Activated effector memory CD4-positive, alpha-beta T cell treated with anti-CD3 and anti-CD28 coated beads, Interleukin-2, amount 50 U/mL, for 16 hours (primary cell): ENCODE data around the gene FABP3.
A peak's percentile ranks its signal among the peaks of the same experiment; 100 is the strongest.
"Not testable (repeated sequence)": the region's sequence is repeated elsewhere in the genome, so short reads cannot be mapped to it uniquely, and the experiment has no call there.

Experiments used
- DNase-seq: peaks from one replicate; pipeline ENCODE4 v3.0.0-alpha.2; 2020

Gene FABP3

GRCh38 chr1:31397360-31398095, 24.7 kb upstream of the FABP3 start:
- DNase-seq = no peak

DNA sequence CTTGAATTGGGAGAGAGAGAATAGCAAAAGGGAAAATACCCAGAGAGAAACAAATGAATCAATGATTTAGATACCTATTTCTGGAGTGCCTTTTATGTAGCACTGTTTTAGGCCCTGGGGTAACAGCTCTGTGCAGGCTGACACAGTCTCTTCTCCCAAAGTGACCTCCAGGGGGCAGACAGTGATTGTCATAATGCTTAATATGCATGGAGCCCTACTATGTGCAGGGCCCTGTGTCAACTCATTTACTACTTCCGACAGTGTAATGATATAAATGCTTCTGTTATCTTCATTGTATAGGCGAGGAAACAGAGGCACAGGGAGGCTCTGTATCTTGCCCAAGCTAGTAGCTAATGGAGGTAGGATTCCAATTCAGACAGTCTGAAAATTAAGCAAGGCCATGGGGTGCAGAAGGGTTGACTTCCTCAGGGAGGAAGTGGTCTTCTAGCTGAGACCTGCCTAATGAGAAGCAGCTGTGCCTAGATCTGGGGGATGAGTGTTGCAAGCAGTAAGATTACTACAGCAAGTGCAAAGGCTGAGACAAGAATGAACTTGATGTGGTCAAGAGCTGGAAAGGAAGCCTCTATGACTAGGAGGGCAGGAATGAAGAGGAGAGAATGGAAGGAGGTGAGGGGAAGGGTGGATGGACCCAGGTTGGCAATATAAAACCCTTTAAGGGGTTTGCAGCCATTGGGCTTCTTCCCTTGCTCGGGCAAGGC, 23.9 kb upstream of the FABP3 start:
- no peak for DNase-seq

DNA sequence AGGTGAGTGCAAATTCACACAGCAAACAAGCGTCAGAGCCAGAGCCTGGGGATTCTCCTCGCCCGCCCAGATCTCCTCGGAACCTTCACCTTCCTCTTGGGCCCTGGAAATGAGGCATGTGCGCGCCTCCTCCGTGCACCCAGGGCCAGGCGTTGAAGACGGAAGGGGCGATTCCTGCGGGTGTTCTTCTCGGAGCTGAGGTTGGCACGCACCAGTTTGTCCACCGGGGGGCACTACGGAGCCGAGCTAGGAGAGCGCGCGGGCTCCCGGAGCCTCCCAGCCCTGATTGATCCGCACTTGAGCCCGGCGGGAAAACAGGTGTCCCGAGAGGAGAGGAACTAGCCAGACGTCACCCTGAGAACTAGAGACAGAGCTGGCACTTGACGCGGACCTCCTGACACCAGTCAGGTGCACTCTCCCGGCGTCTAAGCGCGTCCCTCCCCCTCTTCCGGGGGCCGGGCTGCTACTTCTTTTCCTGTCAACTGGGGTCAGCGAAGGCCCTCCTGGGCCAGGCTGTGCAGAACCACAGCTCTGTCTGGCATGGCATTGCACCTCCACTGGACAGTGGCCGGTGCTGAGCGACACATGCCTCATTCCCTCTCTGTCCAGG, 21.8 kb upstream of the FABP3 start:
- peak; percentile 90 for DNase-seq

DNA sequence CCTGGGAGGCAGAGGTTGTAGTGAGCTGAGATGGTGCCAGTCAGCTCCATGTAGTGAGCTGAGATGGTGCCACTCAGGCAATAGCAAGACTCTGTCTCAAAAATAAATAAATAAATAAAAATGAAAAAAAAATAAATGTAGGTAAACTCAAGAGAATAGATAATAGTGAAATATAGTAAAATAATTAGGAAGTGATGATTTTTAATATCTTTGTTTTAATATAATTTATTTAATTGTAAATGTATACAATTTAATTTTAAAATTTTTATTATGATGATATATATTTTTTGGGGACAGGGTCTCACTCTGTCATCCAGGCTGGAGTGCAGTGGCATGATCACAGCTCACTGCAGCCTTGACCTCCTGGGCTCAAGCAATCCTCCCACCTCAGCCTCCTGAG, 20.6 kb upstream of the FABP3 start:
- no peak for DNase-seq

DNA sequence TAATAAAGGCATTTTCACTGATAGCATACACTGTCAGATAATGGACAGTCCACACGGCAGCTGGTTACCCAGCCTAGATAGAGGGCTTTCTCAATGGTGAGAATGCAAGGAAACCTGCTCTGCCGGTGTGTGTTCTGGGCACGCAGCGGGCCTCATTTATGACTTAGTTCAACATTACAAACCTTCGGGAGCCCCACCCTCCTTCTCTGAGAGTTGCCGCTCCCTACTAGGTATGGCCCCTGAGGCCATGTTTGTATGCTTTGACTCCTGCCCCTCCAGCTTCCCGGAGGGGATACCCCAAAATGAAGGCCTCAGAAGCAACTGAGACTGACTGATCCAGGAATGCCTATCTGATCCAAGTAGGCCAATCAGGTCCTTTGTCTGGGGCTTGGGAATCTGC, 17.2 kb upstream of the FABP3 start:
- DNase-seq = no peak

- no peak for DNase-seq
Measured at GRCh38 chr1:31389616-31390015, 16.7 kb upstream of the FABP3 start.

DNA sequence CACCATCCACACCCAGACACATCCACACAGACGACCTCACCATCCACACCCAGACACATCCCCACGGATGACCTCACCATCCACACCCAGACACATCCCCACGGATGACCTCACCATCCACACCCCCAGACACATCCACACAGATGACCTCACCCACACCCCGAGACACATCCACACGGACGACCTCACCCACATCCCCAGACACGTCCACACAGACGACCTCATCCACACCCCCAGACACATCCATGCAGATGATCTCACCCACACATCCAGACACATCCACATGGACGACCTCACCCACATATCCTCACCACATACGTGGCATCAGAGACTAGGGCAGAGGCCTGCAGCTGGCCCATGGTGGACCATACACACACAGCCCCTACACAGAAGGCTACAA, 14.7 kb upstream of the FABP3 start:
- DNase-seq = no peak

DNA sequence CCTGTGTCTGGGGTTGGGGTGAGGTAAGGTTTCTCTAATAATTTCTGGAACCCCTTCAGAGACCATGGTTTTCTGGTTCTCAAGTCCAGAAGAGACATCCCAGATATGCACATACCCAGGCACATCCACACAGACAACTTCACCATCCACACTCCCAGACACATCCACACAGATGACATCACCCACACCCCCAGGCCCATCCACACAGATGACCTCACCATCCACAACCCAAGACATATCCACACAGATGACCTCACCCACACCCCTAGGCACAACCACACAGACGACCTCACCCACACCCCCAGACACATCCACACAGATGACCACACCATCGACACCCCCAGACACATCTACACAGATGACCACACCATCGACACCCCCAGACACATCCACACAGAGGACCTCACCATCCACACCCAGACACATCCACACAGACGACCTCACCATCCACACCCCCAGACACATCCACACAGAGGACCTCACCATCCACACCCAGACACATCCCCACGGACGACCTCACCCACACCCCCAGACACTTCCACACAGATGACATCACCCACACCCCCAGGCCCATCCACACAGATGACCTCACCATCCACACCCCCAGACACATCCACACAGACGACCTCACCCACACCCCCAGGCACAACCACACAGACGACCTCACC, 13.8 kb upstream of the FABP3 start:
- DNase-seq = not testable (repeated sequence)

DNA sequence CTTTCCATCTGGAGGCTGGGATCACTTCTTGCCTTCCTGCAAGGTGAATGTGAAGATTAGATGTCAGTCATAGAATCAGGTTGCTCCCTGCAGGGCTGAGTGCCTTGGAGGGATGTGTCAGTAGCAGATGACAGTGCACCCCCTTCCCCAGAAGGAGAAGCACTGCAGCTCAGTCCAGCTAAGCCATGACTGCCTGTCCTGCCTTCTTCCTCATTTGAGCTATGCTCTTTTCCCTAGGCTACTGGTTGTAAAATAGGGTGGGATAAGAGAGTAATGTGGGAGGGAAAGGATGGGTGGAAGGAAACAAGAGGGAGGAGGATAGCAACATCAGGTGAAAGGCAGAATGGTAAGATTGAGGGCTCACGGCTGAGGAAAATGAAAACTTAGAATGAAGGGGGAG, 11.1 kb upstream of the FABP3 start:
- DNase-seq = no peak

DNA sequence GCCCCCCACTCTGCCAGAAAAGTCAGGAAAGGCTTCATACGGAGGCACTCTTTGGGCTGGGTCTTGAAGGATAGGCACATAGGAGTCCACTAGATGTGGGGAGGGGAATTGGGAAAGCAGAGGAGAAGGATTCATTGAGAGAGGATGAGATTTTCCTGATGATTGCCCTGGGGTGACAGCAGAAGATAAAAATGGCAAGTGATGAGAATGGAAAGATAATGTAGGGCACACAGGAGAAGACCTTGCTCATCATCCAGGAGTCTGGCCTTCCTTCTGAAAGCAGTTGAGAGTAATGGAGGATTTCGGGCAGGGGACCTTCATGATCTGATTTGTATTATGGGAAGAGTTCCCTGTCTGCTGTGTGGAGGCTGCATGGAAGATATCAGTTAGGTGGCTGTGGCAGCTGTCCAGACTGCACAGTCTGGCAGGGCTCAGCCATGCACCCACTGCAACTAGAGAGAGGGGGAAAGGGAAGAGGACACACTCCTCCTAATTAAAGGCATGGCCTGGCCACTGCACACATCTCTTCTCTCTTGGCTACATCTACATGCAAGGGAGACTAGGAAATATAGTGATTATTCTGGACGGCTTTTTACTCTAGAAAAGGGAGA, 9.6 kb upstream of the FABP3 start:
- no peak for DNase-seq

DNA sequence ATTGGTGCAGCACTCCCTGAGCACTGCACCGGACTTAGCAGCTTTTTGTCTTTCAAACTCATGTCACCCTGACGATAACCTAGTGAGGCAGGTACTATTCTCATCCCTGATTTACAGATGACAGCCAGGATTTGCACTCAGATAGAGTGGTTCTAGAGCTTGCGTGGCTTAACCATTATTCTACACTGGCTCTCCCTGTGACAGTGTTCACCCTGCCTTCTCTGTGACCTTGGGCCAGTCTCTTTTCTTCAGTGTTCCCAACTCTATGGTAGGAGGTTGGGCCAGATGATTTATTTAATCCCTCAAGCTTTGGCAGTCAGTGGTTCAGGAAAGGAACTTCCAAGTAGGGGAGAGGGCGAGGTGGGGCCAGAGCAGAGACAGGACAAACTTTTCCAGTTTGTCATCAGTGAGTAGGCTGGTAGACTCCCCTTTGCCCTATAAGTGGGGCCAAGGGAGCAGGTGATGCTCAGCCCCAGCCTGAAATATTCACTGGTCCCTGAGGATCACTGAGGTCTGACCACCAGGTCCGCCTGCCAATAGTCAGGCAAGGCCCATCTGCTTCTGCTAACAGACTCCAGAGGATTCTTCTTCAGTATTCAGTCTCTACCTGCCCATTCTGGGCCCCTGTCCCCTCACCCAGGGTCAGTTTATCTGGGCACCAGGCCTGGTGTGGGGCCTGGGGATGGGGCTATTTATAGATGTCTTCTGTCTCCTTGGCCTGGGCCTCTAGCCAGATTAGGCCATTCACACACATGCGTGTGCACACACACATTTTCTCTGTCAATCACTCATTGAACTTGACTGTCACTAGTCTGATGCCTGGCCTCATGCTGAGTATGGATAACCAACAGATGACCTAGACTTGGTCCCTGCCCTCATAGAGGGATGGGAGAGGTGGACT, 8.8 kb upstream of the FABP3 start:
- DNase-seq = no peak

DNA sequence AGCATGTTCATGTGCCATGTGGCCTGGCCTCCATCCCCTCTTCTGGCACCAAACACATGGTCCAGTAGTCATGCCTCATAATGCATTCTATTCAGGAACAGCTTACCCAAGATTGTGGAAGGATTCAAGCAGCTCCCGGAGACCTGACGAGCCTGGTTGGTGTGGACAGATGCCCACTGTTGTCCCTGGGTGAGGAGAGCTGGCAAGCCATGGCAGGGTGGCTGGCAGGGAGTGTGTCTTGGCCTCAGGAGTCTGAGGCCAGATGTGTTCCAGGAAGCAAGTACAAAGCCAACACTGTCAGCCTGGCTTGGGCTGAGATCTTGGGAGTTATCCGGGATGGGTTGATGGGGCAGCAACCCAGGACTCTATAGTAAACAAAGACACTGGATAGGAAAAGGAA, 7.3 kb upstream of the FABP3 start:
- no peak for DNase-seq

DNA sequence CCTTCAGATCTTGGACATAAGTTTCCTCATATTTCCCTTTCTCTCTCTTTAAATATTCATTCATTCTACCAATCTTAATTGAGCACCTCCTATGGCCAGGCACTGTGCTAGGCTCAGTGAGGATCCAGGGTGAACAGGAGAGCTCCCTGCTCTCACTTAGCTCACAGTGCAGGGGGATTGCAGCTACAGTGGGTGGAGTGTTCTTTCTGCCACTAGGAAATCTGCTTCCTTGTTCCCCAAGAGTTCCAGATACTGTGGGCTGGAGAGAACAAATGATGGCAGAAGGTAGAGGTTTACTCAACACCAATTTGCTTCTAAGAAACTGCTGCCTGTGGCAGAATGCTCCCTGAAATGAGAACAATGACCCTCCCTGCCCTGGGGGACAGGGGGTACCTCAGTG, 5.1 kb upstream of the FABP3 start:
- no peak for DNase-seq

DNA sequence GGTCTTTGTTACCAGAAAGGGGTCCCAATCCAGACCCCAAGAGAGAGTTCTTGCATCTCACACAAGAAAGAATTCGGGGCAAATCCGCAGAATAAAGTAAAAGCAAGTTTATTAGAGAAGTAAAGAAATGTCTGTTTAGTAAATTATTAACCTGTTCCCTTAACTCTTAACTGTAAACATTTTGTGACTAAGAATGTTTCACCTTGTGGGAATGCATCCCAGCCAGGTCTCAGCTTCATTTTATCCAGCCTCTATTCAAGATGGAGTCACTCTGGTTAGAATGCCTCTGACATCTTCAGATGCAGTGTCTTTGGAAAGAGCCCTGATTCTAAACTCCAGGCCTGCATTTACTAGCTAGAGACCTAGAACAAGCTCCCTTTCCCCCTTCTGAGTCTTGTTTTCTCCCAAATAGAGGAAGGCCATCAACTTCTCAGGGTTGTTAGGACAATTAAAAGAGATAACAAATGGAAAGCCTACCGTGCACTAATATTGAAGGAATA, 4.5 kb upstream of the FABP3 start:
- no peak for DNase-seq

DNA sequence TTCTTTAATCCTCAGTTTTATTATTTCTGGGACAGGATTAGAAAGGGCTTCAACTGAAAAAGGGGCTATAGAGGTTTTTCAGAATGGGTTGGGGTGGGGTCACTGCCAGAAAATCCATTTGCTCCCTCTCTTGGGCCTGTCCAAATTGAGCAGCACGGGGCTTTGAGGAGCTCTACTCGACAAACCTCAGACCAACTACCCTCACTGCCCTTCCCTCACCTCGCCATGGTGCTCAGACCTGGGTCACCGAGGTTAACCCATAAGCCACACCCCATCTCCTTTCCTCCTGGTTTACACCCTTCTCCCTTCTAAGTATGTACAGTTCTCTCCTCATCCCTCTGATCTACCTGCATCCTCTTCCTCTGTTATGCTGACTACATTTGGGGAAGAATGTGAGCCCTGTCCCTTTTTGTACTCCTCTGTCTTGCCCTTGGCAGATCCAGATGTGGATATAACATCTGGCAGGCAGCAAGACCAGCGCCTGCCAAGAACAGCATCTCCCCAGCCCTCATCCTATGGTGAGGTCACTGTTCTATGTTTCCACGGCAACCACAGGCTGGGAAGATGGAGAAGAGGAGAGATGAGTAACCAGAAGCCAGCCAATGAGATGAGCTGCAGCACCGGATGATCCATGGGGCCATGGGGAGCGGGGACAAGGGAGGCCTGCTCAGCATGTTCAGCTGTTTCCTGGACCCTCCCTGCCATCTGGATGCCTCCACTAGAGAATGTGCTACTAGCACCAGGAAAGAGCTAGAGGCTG, 3.7 kb upstream of the FABP3 start:
- no peak for DNase-seq

GRCh38 chr1:31374511-31375196, 1.8 kb upstream of the FABP3 start:
- no peak for DNase-seq

DNA sequence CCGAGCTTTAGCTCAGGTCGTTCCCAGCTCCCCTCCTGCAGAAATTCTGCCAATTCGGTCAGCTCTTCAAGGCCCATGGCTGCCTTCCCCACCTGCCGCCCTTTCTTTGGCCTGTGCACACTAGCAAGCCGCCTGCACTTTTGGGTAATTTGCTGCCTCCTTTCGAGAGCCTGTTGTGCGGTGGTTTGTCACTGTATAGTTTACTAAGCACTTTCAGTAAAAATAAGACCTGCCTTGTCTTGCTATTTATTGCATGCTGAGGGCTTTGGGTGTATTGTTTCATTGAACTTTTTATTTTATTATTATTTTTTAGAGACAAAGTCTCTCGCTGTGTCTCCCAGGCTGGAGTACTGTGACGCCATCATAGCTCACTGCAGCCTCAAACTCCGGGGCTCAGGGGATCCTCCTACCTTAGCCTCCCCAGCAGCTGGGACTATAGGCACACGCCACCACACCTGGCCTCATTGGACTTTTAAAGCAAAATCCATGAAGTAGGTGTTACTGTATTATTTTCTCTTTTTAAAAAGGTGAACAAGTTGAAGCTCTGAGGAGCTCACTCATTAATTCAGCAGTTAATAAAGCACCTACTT, 1.1 kb upstream of the FABP3 start:
- DNase-seq = no peak

- no peak for DNase-seq
Measured at GRCh38 chr1:31372751-31373055, 173 bp downstream of the FABP3 start.

- no peak for DNase-seq
Measured at GRCh38 chr1:31372051-31372450, 825 bp downstream of the FABP3 start.
